Measurements from ENCODE around the gene TLR4.

Gene TLR4

DNA sequence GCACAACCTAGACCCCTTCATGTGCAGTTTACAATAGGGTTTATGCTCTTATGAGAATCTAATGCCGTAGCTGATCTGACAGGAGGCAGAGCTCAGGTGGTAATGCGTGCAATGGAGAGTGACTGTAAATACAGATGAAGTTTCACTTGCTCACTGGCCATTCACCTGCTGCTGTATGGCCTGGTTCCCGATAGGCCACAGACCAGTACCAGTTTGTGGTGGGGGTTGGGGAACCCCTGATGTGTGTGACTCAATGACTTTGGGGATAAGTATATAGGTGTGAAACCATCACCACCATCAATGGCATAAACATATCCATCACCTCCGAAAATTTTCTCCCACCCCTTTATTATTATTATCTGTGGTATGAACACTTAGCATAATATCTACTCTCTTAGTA, 42.1 kb downstream of the TLR4 start:
- DNase-seq, result no peak

DNA sequence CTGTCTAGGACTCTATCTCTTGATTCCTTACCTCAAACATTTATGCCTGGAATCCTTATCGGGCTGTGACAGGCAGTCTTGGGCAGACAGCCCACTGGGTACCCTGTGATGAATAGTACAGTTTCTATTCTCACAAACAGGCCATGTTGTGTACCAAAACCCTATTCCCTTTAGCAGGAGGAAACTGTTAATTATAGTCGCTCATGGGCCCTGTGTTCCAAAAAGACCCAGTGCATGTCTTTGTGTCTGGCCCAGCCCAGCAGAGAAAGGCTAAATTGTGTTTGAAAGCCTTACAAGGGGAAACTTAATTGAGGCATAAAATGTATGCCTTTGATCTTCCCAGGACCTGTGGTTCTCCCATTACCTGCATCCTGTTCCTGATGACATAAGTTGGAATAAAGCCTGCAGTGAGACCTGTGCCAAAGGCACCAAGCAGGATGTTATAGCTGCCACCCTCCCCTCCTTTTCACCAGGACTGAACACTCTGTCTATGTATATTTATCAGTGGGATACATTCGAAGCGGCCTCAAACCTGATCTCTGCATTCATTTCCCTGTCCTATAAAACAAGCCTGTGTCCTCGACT, 43.3 kb downstream of the TLR4 start:
- no peak for DNase-seq

DNA sequence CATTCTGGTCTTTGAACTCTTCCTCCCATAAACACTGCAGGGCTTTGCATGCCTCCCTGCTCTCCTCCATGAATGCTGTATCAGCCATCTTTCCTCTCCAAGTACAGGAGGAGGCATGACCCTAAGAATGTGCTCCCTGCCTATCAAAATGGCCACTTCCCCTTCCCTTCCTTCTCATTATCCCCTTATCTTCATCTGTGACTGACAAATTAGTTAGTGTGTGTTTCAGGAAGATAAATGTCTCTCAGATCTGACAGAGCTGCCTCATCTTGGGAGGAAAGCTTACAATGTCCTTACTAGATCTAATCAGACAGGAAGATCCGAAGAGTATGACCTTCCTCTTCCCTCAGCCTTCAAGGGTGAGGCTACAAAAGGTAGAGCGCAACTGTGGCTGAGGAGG, 46.2 kb downstream of the TLR4 start:
- DNase-seq, result no peak

GRCh38 chr9:117752894-117753293, 48.7 kb downstream of the TLR4 start:
- DNase-seq, result no peak

- no peak for DNase-seq
Measured at GRCh38 chr9:117757561-117758190, 53.5 kb downstream of the TLR4 start.

DNA sequence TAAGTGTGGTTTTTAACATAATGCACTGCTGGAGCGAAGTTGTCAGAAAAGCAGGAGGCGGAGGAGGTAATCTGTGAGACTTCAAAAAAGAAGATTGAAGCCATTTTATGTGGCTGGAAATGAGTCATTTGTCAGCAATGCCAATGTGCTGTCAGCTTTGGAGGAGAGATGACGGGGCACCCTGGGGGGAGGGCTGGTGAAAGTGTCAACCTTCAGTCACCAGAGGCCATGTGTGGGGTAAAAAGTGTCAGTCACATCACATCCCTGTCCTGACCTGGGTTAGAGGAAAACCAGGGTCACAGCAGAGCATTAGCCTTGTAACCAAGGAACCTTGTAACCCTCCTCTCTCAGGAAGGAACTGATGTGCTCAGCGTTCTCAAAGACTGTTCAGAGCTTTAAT, 59.1 kb downstream of the TLR4 start:
- DNase-seq, result no peak

GRCh38 chr9:117768750-117769395, 64.7 kb downstream of the TLR4 start:
- no peak for DNase-seq

DNA sequence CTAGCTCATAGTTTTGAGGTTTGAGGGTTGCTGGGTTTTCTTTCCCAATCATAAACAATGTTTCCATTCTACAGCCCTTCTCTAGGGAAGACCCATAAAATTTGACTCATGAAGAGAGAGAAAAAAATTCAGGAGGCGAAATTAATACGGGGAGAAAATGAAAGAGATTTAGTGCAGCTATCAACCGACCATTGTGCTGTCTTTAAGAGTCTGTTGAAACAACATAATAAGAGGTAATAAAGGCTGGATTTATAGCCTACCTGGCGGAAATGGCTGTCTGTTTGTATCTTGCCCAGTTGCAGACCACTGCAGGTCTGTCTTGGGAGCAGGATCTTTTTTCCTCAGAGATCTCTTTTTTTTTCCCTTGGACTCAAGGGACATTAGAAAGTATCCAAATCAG, 66.9 kb downstream of the TLR4 start:
- no peak for DNase-seq

DNA sequence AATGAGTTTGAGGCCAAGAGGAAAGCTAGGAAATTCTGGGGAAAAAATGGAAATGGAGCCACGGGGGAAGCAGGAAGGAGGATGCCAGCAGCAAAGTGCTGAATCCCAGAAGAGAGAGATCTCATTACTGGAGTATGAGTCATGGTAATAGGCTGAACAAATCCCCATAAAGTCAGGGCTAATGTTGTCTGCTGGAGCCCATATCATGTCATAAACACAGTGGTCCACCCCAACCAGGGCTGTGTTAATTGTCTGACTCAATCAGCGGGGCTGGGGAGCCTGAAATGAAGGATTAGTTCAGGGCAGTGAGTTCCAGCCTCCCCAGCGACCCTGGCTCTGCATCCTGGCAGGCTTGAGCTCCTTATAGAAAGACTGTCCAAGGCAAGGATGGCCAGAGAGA, 68.8 kb downstream of the TLR4 start:
- no peak for DNase-seq

Data from SHP77 (cell line).